Type B pancreatic cell (in vitro differentiated cells): ENCODE measurements around the gene GPR161. TPM values are rescaled to one million over a fixed set of nuclear protein-coding genes. Genes with fewer than 3 reads are reported as not detected.

Source experiments
- DNase-seq: peaks from one replicate; pipeline ENCODE4 v3.0.0; 2021; ENCODE audit warnings: mixed read lengths; ENCODE audit not compliant: unreplicated experiment; ENCODE audit errors: extremely low spot score
- H3K27ac Mint-ChIP-seq: 2 replicates; pipeline ENCODE4 v1.8.0; 2021; ENCODE audit warnings: mild to moderate bottlenecking, mixed read lengths
- H3K27me3 Mint-ChIP-seq: 2 replicates; pipeline ENCODE4 v1.8.0; 2021; ENCODE audit warnings: mixed read lengths
- H3K36me3 Mint-ChIP-seq: 2 replicates; pipeline ENCODE4 v1.8.0; 2021; ENCODE audit warnings: mixed read lengths
- H3K4me1 Mint-ChIP-seq: one replicate; pipeline ENCODE4 v1.8.0; 2021; ENCODE audit warnings: mixed read lengths; ENCODE audit not compliant: unreplicated experiment
- H3K4me3 Mint-ChIP-seq: 2 replicates; pipeline ENCODE4 v1.8.0; 2021; ENCODE audit warnings: mild to moderate bottlenecking, mixed read lengths
- H3K9me3 Mint-ChIP-seq: 2 replicates; pipeline ENCODE4 v1.8.0; 2021; ENCODE audit warnings: mixed read lengths
- CTCF ChIP-seq: fragments of 200-600 bp; sonication (generic); conservative IDR thresholded peaks from 2 replicates; pipeline ENCODE4 v1.5.0; 2021; ENCODE audit warnings: antibody characterized with exemption, mild to moderate bottlenecking
- total RNA-seq: library from RNA; stranded (reverse); gene quantifications from 2 replicates; pipeline ENCODE4 v1.2.1, GENCODE V29; 2021; ENCODE audit warnings: low replicate concordance

The GPR161 gene
- total RNA-seq, 1 donor from 2014 or later, result 32.6 TPM

- Mint-ChIP-seq H3K36me3 (peaks cover 29% of the 10 kb centered on the region), H3K4me1 (peaks cover 14% of the 10 kb centered on the region), H3K9me3 (no peaks in the 10 kb centered on the region), H3K27me3 (no peaks in the 10 kb centered on the region), H3K27ac (no peak overlapping the region), H3K4me3 (no peak overlapping the region)
- DNase-seq, result no peak
- no peak for TF ChIP-seq CTCF
Measured at GRCh38 chr1:168112673-168113305, 23.9 kb downstream of the GPR161 start.

- DNase-seq, result no peak
- Mint-ChIP-seq H3K4me3 (no peak overlapping the region), H3K4me1 (peaks cover 14% of the 10 kb centered on the region), H3K9me3 (no peaks in the 10 kb centered on the region), H3K27ac (no peak overlapping the region), H3K27me3 (no peaks in the 10 kb centered on the region), H3K36me3 (peaks cover 34% of the 10 kb centered on the region)
- TF ChIP-seq CTCF, result no peak
Measured at GRCh38 chr1:168110896-168111545, 25.7 kb downstream of the GPR161 start.

GRCh38 chr1:168106274-168106673 lies 30.5 kb downstream of the GPR161 start:
- no peak overlapping the region for H3K4me3 Mint-ChIP-seq
- DNase-seq, result no peak
- no peaks in the 10 kb centered on the region for H3K9me3 Mint-ChIP-seq
- peaks cover 5% of the 10 kb centered on the region for H3K4me1 Mint-ChIP-seq
- no peak for TF ChIP-seq CTCF
- H3K27ac Mint-ChIP-seq, result no peak overlapping the region
- peaks cover 26% of the 10 kb centered on the region for H3K36me3 Mint-ChIP-seq
- no peaks in the 10 kb centered on the region for H3K27me3 Mint-ChIP-seq

GRCh38 chr1:168105846-168106245 lies 30.9 kb downstream of the GPR161 start:
- Mint-ChIP-seq H3K9me3 (no peaks in the 10 kb centered on the region), H3K4me3 (no peak overlapping the region), H3K27me3 (no peaks in the 10 kb centered on the region), H3K4me1 (peaks cover under 1% of the 10 kb centered on the region), H3K36me3 (peaks cover 22% of the 10 kb centered on the region), H3K27ac (no peak overlapping the region)
- TF ChIP-seq CTCF, result no peak
- no peak for DNase-seq

- Mint-ChIP-seq H3K36me3 (peaks cover 21% of the 10 kb centered on the region), H3K27me3 (no peaks in the 10 kb centered on the region), H3K27ac (no peak overlapping the region), H3K4me1 (peaks cover under 1% of the 10 kb centered on the region), H3K9me3 (no peaks in the 10 kb centered on the region), H3K4me3 (no peak overlapping the region)
- no peak for DNase-seq
- no peak for TF ChIP-seq CTCF
Measured at GRCh38 chr1:168104535-168104934, 32.2 kb downstream of the GPR161 start.
